Effector memory CD4-positive, alpha-beta T cell (primary cell): Measurements from ENCODE around the gene MAN1A2.

ENCODE experiments used
- DNase-seq, 3 donors: peaks; one replicate each; pipeline ENCODE4 v3.0.0-alpha.2; 2020
- H3K27ac ChIP-seq: 2 replicates; pipeline ENCODE4 v1.7.0; 2013; ENCODE audit warnings: mild to moderate bottlenecking, low read length, moderate library complexity; ENCODE audit not compliant: insufficient read depth, poor library complexity, severe bottlenecking
- H3K27me3 ChIP-seq: replicated peaks from 2 replicates; pipeline ENCODE4 v1.7.0; 2013; ENCODE audit warnings: mild to moderate bottlenecking, low read length; ENCODE audit not compliant: insufficient read depth, control insufficient read depth, poor library complexity, severe bottlenecking
- H3K36me3 ChIP-seq: 2 replicates; pipeline ENCODE4 v1.7.0; 2013; ENCODE audit warnings: mild to moderate bottlenecking, low read length, moderate library complexity; ENCODE audit not compliant: control insufficient read depth, insufficient read depth
- H3K4me1 ChIP-seq: 2 replicates; pipeline ENCODE4 v1.7.0; 2013; ENCODE audit warnings: low read length, mild to moderate bottlenecking; ENCODE audit not compliant: control insufficient read depth, insufficient read depth, poor library complexity, severe bottlenecking
- H3K4me3 ChIP-seq: 2 replicates; pipeline ENCODE4 v1.7.0; 2013; ENCODE audit warnings: low read length, low read depth, mild to moderate bottlenecking; ENCODE audit not compliant: insufficient read depth, poor library complexity, severe bottlenecking
- H3K9me3 ChIP-seq: 2 replicates; pipeline ENCODE4 v1.7.0; 2013; ENCODE audit warnings: mild to moderate bottlenecking, low read length, moderate library complexity; ENCODE audit not compliant: control insufficient read depth

MAN1A2 gene

DNA sequence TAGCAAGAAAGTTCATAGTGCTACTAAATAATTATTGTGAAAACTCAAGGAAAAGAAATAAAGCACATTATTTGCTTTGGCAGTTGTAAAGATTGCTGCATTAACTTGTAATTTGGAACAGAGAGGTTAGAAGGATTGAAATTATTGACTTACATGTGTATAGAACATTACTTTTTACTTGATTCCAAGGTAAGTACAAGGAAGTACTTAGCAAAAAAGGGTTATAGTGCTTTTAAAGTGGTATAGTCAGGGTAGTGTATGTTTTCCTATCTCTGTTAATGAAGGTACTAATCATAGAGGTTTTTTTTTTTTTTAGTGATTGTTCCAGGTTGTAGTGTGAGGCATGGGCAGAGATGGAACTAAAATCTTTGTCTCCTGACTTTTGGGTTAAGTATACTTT, 29.4 kb downstream of the MAN1A2 start:
- Histone ChIP-seq H3K27ac (no peak overlapping the region), H3K9me3 (no peaks in the 10 kb centered on the region), H3K27me3 (no peaks in the 10 kb centered on the region), H3K36me3 (no peaks in the 10 kb centered on the region), H3K4me1 (no peaks in the 10 kb centered on the region), H3K4me3 (no peak overlapping the region)
- DNase-seq: no peak

DNA sequence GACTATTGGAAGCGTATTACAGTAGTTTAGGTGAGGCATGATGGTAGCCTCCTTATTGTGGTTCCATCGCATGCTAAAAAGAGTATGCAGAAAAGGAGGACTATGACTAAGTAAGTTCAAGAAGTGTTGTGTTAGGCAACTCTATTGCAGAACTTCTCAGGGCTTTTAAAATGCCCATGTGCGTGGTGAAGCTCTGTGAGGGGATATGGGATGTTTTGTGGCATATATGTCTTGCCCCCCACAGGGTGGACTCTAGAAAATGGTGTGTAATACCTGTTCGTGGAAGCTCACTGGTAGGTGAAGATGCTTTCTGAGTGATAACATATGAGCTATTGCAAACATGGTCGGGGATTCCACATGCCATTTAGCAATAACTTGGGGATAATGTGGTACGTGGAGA, 31.7 kb downstream of the MAN1A2 start:
- Histone ChIP-seq H3K27ac (no peak overlapping the region), H3K4me3 (no peak overlapping the region), H3K27me3 (no peaks in the 10 kb centered on the region), H3K36me3 (no peaks in the 10 kb centered on the region), H3K9me3 (no peaks in the 10 kb centered on the region), H3K4me1 (no peaks in the 10 kb centered on the region)
- DNase-seq: no peak

DNA sequence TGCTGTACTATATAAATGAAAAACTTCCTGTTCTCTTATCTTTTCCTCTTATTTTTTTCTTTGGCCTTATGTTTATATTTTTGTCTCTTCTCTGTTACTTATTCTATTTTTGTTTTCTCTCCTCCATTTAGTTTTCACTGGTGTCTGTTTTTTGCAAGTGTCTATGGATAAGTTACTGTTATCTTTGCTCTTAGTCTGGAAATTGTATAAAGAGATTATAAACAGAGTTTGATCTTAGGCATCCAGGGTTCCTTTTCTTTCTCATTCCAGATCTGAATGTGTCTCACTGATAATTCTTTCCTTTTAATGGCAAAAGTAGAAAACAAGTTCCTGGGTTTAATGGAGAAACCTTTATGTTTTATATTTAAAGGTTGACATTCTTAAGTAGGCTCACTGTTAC, 34.5 kb downstream of the MAN1A2 start:
- DNase-seq: no peak
- H3K36me3 ChIP-seq: no peaks in the 10 kb centered on the region
- no peaks in the 10 kb centered on the region for H3K9me3 ChIP-seq
- H3K27ac ChIP-seq: no peak overlapping the region
- H3K4me3 ChIP-seq: no peak overlapping the region
- no peaks in the 10 kb centered on the region for H3K4me1 ChIP-seq
- no peaks in the 10 kb centered on the region for H3K27me3 ChIP-seq

DNA sequence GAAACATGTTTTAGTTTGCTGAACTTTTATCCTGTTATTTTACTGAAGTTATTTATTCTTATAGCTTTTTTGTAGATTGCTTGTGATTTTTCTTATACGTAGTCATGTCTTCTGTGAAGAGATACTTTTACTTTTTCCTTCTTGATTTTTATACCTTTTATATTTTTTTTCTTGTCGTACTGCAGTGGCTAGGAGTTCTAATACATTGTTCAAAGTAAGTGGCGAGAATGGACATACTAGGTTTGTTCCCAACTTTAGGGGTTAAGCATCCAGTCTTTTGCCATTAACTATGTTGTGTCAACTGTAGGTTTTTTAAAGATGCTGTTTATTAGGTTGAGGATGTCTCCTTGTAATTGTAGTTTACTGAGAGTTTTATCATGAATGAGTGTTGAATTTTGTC, 36.3 kb downstream of the MAN1A2 start:
- Histone ChIP-seq H3K27me3 (no peaks in the 10 kb centered on the region), H3K36me3 (no peaks in the 10 kb centered on the region), H3K9me3 (no peaks in the 10 kb centered on the region), H3K4me3 (no peak overlapping the region), H3K4me1 (no peaks in the 10 kb centered on the region), H3K27ac (no peak overlapping the region)
- DNase-seq: no peak

DNA sequence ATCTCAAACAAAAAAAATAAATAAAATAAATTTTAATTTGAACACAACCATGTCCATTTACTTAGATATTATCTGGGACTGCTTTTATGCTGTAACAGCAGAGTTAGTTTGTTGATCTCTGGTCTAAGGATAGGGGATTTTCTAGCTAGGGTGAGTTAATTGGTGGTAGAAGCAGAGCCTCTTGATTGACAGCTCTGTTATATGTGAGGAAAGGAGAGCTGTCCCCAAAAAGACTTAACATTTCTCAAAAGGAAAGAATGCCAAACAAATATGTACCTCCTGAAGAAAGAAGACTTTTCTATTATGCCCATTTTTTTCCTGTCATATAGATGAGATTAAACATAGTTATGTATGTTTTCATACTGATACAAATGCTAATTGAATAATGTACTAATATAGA, 37.8 kb downstream of the MAN1A2 start:
- no peaks in the 10 kb centered on the region for H3K36me3 ChIP-seq
- no peaks in the 10 kb centered on the region for H3K9me3 ChIP-seq
- no peak for DNase-seq
- H3K4me1 ChIP-seq: no peaks in the 10 kb centered on the region
- H3K4me3 ChIP-seq: no peak overlapping the region
- H3K27ac ChIP-seq: no peak overlapping the region
- no peaks in the 10 kb centered on the region for H3K27me3 ChIP-seq

DNA sequence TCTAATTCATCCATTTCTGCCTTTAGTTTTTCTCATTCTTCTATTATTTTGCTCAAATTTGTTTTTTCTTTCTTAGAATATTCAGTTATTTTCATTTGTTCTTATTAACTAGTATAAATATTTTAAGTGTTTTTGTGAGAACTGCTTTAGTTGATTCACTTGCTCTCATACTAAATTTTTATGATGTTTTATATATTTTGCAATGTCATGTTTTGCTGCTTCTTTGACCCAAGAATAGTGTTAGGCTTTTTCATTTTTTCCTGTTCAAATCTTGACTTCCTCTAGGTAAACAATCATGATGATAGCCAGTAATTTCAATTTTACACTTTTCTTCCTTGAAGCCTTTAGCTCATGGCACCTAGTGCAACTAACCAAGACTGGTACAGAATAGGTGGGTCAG, 45.2 kb downstream of the MAN1A2 start:
- Histone ChIP-seq H3K27ac (no peak overlapping the region), H3K27me3 (no peaks in the 10 kb centered on the region), H3K4me1 (no peaks in the 10 kb centered on the region), H3K36me3 (peaks cover 9% of the 10 kb centered on the region), H3K4me3 (no peak overlapping the region), H3K9me3 (no peaks in the 10 kb centered on the region)
- no peak for DNase-seq

DNA sequence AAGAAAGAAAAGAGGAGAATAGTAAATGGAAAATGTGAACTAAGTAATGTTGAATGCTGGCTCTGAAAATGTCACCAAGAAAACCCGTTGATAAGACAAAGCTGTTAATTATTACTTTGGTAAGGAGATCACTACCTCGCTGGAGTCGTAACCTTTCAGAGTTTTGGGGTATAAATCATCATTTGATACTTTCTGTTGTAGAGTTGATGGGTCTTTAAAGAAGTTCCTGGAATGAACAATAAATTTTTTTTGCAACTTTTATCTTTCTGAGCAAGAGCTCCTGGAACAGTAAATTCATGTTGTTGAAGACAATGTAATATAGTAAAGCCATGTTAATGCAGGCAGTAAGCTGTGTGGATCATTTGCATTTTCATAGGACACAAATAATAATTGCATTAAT, 46.2 kb downstream of the MAN1A2 start:
- Histone ChIP-seq H3K9me3 (no peaks in the 10 kb centered on the region), H3K4me1 (no peaks in the 10 kb centered on the region), H3K4me3 (no peak overlapping the region), H3K36me3 (peaks cover 9% of the 10 kb centered on the region), H3K27me3 (no peaks in the 10 kb centered on the region), H3K27ac (no peak overlapping the region)
- DNase-seq: no peak

DNA sequence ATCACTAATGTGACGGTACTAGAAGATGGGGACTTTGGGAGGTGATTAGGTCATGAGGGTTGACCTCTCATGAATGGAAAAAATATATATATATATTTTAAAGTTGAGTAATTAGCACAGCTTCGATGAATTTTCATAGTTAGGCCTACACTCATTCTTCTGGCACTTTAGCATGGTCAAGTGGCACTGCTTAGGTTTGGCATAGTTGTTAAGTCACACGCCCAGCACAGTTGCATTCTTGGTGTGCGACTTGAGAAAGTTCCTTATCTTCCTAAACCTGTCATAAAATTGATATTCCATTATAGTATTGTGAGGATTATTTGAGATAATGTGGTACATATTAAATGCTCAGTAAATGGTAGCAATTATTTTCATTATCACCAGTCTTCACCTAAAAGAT, 47.7 kb downstream of the MAN1A2 start:
- DNase-seq: no peak
- Histone ChIP-seq H3K4me3 (no peak overlapping the region), H3K4me1 (no peaks in the 10 kb centered on the region), H3K27me3 (no peaks in the 10 kb centered on the region), H3K9me3 (no peaks in the 10 kb centered on the region), H3K27ac (no peak overlapping the region), H3K36me3 (peaks cover 10% of the 10 kb centered on the region)

DNA sequence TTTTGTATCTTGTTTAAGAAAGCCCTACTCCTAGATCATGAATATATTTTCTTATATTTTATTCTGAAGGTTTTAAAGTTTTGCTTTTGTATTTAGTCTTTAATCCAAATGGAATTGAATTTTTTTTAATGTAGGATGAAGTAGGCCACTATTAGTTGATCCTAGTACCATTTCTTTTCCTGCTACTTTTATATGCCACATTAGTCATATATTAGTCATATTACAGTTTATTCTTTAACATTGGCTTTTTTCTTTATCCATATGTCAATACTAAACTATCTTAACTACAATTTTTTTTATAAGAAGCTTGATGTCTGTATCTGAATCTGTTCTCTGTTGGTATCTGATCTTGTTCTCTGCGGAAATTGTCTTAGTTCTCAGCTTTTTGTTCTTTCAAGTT, 48.8 kb downstream of the MAN1A2 start:
- Histone ChIP-seq H3K9me3 (no peaks in the 10 kb centered on the region), H3K27ac (no peak overlapping the region), H3K36me3 (peaks cover 12% of the 10 kb centered on the region), H3K27me3 (no peaks in the 10 kb centered on the region), H3K4me1 (no peaks in the 10 kb centered on the region), H3K4me3 (no peak overlapping the region)
- DNase-seq: no peak

DNA sequence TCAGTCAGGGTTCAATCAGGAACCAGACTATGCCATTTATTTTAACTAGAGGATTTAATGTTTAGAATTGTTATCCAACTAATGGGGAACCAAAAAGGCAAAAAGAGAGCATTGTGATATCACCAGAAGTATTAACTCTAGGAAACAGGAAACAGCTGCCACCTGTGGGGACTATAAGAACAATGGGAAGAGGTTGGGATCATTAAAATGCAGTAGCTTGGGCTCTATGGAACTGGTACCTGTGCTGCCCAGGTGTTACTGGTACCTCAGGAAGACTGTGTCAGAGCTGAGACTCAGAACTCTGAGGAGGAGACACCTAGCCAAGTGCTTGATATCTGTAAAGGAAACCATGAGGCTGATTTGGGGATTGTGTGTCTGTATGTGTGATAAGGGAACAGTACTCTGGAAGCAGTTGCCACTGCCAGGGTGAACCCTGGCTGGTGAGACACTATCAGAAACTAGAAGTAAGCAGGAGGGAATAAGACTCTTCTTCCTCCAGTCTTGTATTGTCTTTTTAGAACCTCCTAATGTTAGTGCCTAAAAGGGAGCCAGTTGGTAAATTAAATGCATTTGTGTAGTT, 49.4 kb downstream of the MAN1A2 start:
- H3K27ac ChIP-seq: no peak overlapping the region
- H3K27me3 ChIP-seq: no peaks in the 10 kb centered on the region
- peaks cover 12% of the 10 kb centered on the region for H3K36me3 ChIP-seq
- H3K4me1 ChIP-seq: no peaks in the 10 kb centered on the region
- no peak overlapping the region for H3K4me3 ChIP-seq
- no peak for DNase-seq
- H3K9me3 ChIP-seq: no peaks in the 10 kb centered on the region
